ENCODE measurements around the gene KRTAP10-4.

Gene KRTAP10-4

DNA sequence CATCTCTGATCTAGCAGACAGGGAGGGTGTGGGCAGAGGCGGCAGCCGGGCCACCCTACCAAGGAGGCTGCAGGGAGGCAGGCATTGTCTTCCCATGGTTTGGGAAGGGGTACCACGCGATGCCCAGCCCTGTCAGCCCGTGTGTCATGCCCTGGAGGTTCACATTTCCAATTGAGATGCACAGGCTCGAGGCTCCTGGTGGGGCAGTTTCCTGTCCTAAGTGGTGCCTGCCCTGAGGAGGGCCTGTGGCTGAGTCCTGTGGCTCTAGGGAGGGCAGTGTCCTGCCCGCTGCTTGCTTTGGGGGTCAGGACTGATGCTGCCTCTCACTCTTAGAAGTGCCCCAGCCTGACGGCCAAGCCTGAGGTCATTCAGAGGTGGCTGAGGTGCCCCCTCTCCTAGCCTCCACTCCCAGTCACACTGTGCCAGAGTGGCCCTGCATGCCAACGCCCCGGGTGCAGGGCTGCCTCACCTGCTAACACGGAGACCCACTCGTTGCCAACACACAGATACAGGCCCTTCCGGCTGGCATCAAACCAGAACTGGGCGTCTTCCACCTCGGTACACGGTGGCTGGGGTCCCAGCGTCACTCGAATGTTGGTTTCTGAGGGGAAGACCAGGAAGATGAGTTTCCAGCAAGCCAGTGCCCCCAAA lies 45.4 kb upstream of the KRTAP10-4 start:
- Histone ChIP-seq H3K36me3 (no peaks in the 10 kb centered on the region), H3K4me1 (ENCODE audit: control insufficient read depth in 1 of 2, insufficient read depth in 1 of 2, low read depth in 1 of 2, low read length in 1 of 2) (no peaks in the 10 kb centered on the region)

DNA sequence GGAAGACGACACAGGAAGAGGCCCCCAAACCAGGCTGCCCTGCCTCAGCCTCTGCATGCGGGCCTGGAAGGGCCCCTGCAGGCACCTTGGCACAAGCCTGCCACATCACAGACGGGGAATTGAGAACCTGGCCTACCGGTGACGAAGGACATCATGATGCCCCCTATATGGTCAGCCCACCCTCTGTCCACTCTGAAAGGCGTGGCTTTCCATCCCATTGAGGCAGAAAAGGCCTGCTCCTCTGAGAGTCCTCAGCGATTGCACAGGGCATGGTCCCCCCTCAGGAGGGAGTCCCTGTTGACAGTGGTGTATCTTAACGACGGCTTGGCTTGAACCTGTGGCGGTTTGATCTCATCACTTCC lies 44.9 kb upstream of the KRTAP10-4 start:
- Histone ChIP-seq H3K27me3 (no peaks in the 10 kb centered on the region), H3K9me3 (no peaks in the 10 kb centered on the region)
- no peak for TF ChIP-seq CTCF (IDR thresholded peaks at IDR 0.05)

More for the DNA sequence above, 45.4 kb upstream of the KRTAP10-4 start:
- no peaks in the 10 kb centered on the region for H3K9me3 ChIP-seq
- no peak overlapping the region for H3K27ac ChIP-seq
- TF ChIP-seq CTCF (IDR thresholded peaks at IDR 0.05), result no peak
- no peaks in the 10 kb centered on the region for H3K27me3 ChIP-seq
- no peak overlapping the region for H3K4me3 ChIP-seq (ENCODE audit: low read depth in 1 of 2, low read length in 1 of 2)

DNA sequence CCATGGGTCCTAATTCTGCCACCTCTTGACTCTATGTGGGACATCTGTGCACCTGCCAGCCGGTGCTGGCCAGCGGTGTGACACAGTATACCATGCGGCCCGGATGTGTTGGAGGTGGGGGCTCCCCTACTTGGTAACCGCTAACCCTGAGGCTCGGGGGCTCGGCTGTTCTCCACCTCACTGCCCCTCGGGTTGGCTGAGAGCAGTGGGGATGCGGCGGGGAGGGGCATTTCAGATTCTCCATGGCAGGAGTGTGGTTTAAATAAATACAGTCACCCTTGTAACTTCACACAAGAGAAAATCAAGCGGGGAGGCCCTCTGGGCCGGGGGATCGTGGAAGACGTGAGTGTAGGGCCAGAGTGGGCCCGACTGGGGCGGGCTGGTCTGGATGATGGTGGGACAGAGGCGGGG lies 44.5 kb upstream of the KRTAP10-4 start:
- Histone ChIP-seq H3K27me3 (no peaks in the 10 kb centered on the region), H3K4me1 (ENCODE audit: control insufficient read depth in 1 of 2, insufficient read depth in 1 of 2, low read depth in 1 of 2, low read length in 1 of 2) (no peaks in the 10 kb centered on the region), H3K9me3 (no peaks in the 10 kb centered on the region), H3K4me3 (ENCODE audit: low read depth in 1 of 2, low read length in 1 of 2) (no peak overlapping the region), H3K27ac (no peak overlapping the region), H3K36me3 (no peaks in the 10 kb centered on the region)
- TF ChIP-seq CTCF (IDR thresholded peaks at IDR 0.05), result no peak

More for the DNA sequence above, 44.9 kb upstream of the KRTAP10-4 start:
- no peak overlapping the region for H3K4me3 ChIP-seq (ENCODE audit: low read depth in 1 of 2, low read length in 1 of 2)
- no peak overlapping the region for H3K27ac ChIP-seq
- no peaks in the 10 kb centered on the region for H3K4me1 ChIP-seq (ENCODE audit: control insufficient read depth in 1 of 2, insufficient read depth in 1 of 2, low read depth in 1 of 2, low read length in 1 of 2)
- H3K36me3 ChIP-seq, result no peaks in the 10 kb centered on the region

DNA sequence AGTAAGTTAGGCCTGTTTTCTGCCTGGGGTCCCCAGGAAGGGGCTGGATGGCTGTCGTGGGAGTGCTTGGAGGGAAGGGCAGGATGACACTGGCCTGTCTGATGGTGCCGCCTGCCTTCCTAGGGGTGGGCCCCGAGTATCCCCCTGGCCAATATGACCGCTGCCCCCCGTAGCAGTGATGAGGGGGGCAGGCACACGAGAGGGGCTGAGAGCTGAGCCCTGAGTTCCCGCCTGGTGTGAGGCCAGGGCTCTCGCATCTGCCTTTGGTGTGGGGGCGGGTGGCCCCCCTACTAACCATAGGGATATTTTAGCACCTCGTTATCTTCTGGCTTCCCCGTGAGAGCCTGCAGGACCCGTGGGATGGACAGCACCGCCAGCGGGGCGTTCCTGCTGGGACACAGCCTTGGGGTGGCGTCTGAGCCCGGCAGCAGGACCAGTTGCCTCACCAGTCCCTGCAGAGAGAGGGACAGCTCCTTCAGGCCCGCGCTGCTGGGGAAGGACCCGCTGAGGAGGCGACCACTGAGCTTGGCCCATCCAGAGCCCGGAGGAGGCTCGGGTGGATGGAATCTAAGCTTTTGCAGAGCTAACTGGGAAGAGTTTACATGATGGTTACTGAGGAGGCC lies 43.9 kb upstream of the KRTAP10-4 start:
- Histone ChIP-seq H3K27me3 (no peaks in the 10 kb centered on the region), H3K27ac (no peak overlapping the region), H3K36me3 (no peaks in the 10 kb centered on the region), H3K9me3 (no peaks in the 10 kb centered on the region), H3K4me1 (ENCODE audit: control insufficient read depth in 1 of 2, insufficient read depth in 1 of 2, low read depth in 1 of 2, low read length in 1 of 2) (peaks cover 2 to 4% of the 10 kb centered on the region in 2 experiments), H3K4me3 (ENCODE audit: low read depth in 1 of 2, low read length in 1 of 2) (no peak overlapping the region)
- TF ChIP-seq CTCF (IDR thresholded peaks at IDR 0.05), result no peak

DNA sequence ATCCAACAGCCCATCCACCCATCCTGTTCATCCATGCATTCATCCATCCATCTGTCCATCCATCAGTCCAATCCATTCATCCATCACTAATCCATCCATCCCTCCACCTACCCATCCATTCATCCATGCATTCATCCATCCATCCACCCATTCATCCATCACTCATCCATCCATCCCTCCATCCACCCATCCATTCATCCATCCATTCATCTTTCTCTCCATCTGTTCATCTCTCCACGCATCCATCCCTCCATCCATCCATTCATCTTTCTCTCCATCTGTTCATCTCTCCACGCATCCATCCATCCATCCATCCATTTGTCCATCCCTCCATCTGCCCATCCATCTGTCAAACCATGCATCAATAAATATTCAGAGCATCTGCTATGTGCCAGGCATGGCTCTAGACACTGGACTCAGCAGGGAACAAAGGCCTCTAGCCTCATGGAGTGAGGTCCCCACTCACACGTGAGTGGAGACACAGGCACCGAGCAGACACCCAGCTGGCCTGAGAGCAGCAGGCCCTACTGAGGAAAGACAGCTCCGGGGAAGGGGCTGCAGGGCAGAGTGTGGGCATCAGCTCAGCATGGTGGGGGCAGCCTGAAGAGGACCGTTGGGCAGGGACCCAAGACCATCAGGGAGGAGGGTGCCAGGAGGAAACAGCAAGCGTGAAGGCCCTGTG lies 43.2 kb upstream of the KRTAP10-4 start:
- no peaks in the 10 kb centered on the region for H3K36me3 ChIP-seq
- no peaks in the 10 kb centered on the region for H3K27me3 ChIP-seq
- H3K4me3 ChIP-seq (ENCODE audit: low read depth in 1 of 2, low read length in 1 of 2), result no peak overlapping the region
- no peak for TF ChIP-seq CTCF (IDR thresholded peaks at IDR 0.05)
- H3K27ac ChIP-seq, result no peak overlapping the region
- H3K4me1 ChIP-seq (ENCODE audit: control insufficient read depth in 1 of 2, insufficient read depth in 1 of 2, low read depth in 1 of 2, low read length in 1 of 2), result peaks cover 6 to 11% of the 10 kb centered on the region in 2 experiments
- no peaks in the 10 kb centered on the region for H3K9me3 ChIP-seq
